ENCODE data around the gene IFNL4. TPM values are rescaled to one million over a fixed set of nuclear protein-coding genes. Genes with fewer than 3 reads are reported as not detected.

IFNL4 gene
- total and polyA plus RNA-seq, 2 of the 4 experiments (the other 2 are of a cell fraction), result not detected

DNA sequence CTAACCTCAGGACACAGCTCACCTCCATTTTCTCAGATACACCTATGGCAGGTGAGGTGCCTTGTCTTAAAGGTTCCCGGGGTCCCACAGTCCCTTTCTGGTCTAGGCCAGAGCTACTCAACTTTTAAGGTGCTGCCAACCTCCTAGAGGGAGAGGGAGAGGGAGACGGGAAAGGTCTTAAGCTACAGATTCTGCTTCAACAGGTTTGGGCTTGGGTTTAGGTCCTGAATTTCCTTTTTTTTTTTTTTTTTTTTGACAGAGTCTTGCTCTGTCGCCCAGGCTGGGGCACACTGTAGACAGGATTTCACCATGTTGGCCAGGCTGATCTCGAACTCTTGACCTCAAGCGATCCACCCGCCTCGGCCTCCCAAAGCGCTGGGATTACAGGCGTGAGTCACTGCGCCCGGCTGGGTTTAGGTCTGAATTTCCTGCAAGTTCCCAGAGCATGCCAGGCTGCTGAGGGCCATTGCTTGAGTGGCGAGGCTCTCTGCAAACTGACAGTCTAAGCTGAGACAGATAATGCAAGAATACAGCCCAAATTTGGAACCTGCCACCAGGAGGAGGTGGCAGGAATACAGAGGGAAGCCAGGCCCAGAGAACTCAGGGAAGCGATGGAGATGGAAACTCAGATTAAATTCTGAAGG lies 36.8 kb downstream of the IFNL4 start:
- Histone ChIP-seq H4K8ac (ENCODE audit: low read depth in 2 of 2, low read length in 2 of 2) (no peak overlapping the region), H3K27ac (ENCODE audit: insufficient read depth, low read length) (no peak overlapping the region), H3K36me3 (ENCODE audit: control insufficient read depth, insufficient read depth, low read length) (no peaks in the 10 kb centered on the region), H3K9me3 (ENCODE audit: control insufficient read depth, insufficient read depth, low read length) (peaks cover 5% of the 10 kb centered on the region), H3K27me3 (ENCODE audit: control insufficient read depth, insufficient read depth, low read length) (peaks cover 19% of the 10 kb centered on the region), H3K14ac (replicated peaks; ENCODE audit: low read depth, low read length) (no peak overlapping the region), H2AK9ac (replicated peaks; ENCODE audit: low read depth, low read length, poor library complexity) (no peak overlapping the region), H3K4ac (ENCODE audit: low read depth, low read length) (no peak overlapping the region), H4K20me1 (ENCODE audit: insufficient read depth, low read length) (no peaks in the 10 kb centered on the region), H2AFZ (replicated peaks; ENCODE audit: low read length, poor library complexity) (no peak overlapping the region), H3K9ac (ENCODE audit: low read depth, low read length) (no peak overlapping the region), H2AK5ac (ENCODE audit: low read depth, low read length) (no peak overlapping the region), H3K4me1 (ENCODE audit: control insufficient read depth, insufficient read depth, low read length) (no peaks in the 10 kb centered on the region), H3K56ac (ENCODE audit: extremely low read depth, insufficient read depth, low read length) (no peak overlapping the region), H3K4me2 (ENCODE audit: low read depth, low read length) (no peak overlapping the region), H4K91ac (ENCODE audit: insufficient read depth, low read depth, low read length) (no peak overlapping the region), H2BK15ac (ENCODE audit: low read depth, low read length) (no peak overlapping the region), H3K79me1 (ENCODE audit: low read depth in 1 of 2, low read length in 2 of 2) (no peaks in the 10 kb centered on the region), H3K18ac (ENCODE audit: low read depth, low read length) (no peak overlapping the region), H3K4me3 (ENCODE audit: insufficient read depth, low read depth, low read length) (no peak overlapping the region), H2BK120ac (ENCODE audit: low read depth, low read length) (no peak overlapping the region), H2BK20ac (ENCODE audit: low read depth, low read length) (no peak overlapping the region), H2BK5ac (ENCODE audit: low read depth, low read length, poor library complexity, severe bottlenecking) (no peak overlapping the region), H3K9me1 (ENCODE audit: insufficient read depth, low read length) (no peaks in the 10 kb centered on the region), H3K23ac (ENCODE audit: low read depth, low read length) (no peak overlapping the region), H4K5ac (ENCODE audit: low read depth, low read length) (no peak overlapping the region)
- no peak for ATAC-seq (ENCODE audit: low read depth)
- POLR2A ChIA-PET (ENCODE audit: unreplicated experiment), result no interaction called here
- in situ Hi-C loops (cut with MboI; ENCODE audit: low sequenced_read_pairs), result loop anchor here (25.0 kb wide), 1 partner anchor 750 kb away; no protein-coding TSS in a partner anchor
- TF ChIP-seq CEBPB (IDR thresholded peaks at IDR 0.05; ENCODE audit: low read depth, low read length), result no peak
- no peak for TF ChIP-seq MAZ (IDR thresholded peaks at IDR 0.05; ENCODE audit: borderline replicate concordance, low read depth, low read length)
- TF ChIP-seq RAD21 (IDR thresholded peaks at IDR 0.05; ENCODE audit: low read length), result no peak
- TF ChIP-seq FOS (IDR thresholded peaks at IDR 0.05; ENCODE audit: low read depth, low read length), result no peak
- TF ChIP-seq, protein P1, sequence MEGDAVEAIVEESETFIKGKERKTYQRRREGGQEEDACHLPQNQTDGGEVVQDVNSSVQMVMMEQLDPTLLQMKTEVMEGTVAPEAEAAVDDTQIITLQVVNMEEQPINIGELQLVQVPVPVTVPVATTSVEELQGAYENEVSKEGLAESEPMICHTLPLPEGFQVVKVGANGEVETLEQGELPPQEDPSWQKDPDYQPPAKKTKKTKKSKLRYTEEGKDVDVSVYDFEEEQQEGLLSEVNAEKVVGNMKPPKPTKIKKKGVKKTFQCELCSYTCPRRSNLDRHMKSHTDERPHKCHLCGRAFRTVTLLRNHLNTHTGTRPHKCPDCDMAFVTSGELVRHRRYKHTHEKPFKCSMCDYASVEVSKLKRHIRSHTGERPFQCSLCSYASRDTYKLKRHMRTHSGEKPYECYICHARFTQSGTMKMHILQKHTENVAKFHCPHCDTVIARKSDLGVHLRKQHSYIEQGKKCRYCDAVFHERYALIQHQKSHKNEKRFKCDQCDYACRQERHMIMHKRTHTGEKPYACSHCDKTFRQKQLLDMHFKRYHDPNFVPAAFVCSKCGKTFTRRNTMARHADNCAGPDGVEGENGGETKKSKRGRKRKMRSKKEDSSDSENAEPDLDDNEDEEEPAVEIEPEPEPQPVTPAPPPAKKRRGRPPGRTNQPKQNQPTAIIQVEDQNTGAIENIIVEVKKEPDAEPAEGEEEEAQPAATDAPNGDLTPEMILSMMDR (conservative IDR thresholded peaks at IDR 0.05; ENCODE audit: low read depth, low read length), result no peak
- no peak for DNase-seq
- intact Hi-C loops (cut with micrococcal nuclease), result loop anchor here (2.0 to 10.0 kb wide), 2 partner anchors 73 to 117 kb away; no protein-coding TSS in a partner anchor
- BruUV-seq (replicated peaks), result no TSS peak
- dilution Hi-C loops (cut with HindIII; ENCODE audit: low sequenced_read_pairs, unreplicated experiment), result no loop called here
- 58% methylated on average over 4 of the region's 13 CpGs; no CpG with 5 or more reads in 1 of the 2 experiments for WGBS, 2 experiments (ENCODE audit: extremely low coverage in 2 of 2, insufficient read length in 1 of 2)
- CTCF ChIA-PET, result interaction anchor here (0.6 kb wide), 1 partner anchor 37 kb away, joined by 5 read pairs; the partner anchor contains the start of gene IFNL4

Data from IMR-90 (cell line).